ENCODE measurements around the gene NKPD1.

DNA sequence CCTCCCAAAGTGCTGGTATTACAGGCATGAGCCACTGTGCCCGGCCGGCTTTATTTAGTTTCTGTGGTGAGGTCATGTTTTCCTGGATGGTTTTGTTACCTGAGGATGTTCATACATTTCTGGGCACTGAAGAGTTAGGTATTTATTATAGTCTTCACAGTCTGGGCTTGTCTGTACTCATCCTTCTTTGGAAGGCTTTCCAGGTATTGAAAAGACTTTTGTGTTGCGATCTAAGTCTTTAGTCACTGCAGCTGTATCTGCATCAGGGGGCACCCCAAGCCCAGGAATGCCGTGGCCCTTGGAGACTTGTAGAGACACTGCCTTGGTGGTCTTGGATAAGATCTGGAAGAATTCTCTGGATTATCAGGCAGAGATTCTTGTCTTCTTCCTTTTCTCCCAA, 30.6 kb upstream of the NKPD1 start:
- TF ChIP-seq, protein P1, sequence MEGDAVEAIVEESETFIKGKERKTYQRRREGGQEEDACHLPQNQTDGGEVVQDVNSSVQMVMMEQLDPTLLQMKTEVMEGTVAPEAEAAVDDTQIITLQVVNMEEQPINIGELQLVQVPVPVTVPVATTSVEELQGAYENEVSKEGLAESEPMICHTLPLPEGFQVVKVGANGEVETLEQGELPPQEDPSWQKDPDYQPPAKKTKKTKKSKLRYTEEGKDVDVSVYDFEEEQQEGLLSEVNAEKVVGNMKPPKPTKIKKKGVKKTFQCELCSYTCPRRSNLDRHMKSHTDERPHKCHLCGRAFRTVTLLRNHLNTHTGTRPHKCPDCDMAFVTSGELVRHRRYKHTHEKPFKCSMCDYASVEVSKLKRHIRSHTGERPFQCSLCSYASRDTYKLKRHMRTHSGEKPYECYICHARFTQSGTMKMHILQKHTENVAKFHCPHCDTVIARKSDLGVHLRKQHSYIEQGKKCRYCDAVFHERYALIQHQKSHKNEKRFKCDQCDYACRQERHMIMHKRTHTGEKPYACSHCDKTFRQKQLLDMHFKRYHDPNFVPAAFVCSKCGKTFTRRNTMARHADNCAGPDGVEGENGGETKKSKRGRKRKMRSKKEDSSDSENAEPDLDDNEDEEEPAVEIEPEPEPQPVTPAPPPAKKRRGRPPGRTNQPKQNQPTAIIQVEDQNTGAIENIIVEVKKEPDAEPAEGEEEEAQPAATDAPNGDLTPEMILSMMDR (IDR thresholded peaks at IDR 0.05 in 2 of 3, conservative IDR thresholded peaks at IDR 0.05 in 1 of 3; ENCODE audit: insufficient read depth in 2 of 3, low read depth in 1 of 3, low read length in 3 of 3), result no peak
- TF ChIP-seq POLR2AphosphoS5 (IDR thresholded peaks at IDR 0.05; ENCODE audit: control insufficient read depth, insufficient read depth, low read depth, low read length) (no peak), ZNF561 (CRISPR knock-in tag; conservative IDR thresholded peaks at IDR 0.05) (no peak), ZNF224 (CRISPR knock-in tag; IDR thresholded peaks at IDR 0.05) (no peak), ZBTB7A (IDR thresholded peaks at IDR 0.05; ENCODE audit: borderline replicate concordance, control insufficient read depth, low read depth, low read length) (no peak), NFXL1 (CRISPR knock-in tag; IDR thresholded peaks at IDR 0.05) (no peak), SMAD3 (CRISPR knock-in tag; conservative IDR thresholded peaks at IDR 0.05) (no peak), KAT7 (CRISPR knock-in tag; IDR thresholded peaks at IDR 0.05; ENCODE audit: borderline replicate concordance) (no peak), MXD1 (CRISPR knock-in tag; IDR thresholded peaks at IDR 0.05; ENCODE audit: borderline replicate concordance, poor library complexity, severe bottlenecking) (no peak), ZNF274 (IDR thresholded peaks at IDR 0.05; ENCODE audit: borderline replicate concordance, low read depth, low read length) (no peak), MTA3 (IDR thresholded peaks at IDR 0.05; ENCODE audit: borderline replicate concordance) (no peak), ZFX (CRISPR knock-in tag; IDR thresholded peaks at IDR 0.05) (no peak)
- TF ChIP-seq, protein P2, sequence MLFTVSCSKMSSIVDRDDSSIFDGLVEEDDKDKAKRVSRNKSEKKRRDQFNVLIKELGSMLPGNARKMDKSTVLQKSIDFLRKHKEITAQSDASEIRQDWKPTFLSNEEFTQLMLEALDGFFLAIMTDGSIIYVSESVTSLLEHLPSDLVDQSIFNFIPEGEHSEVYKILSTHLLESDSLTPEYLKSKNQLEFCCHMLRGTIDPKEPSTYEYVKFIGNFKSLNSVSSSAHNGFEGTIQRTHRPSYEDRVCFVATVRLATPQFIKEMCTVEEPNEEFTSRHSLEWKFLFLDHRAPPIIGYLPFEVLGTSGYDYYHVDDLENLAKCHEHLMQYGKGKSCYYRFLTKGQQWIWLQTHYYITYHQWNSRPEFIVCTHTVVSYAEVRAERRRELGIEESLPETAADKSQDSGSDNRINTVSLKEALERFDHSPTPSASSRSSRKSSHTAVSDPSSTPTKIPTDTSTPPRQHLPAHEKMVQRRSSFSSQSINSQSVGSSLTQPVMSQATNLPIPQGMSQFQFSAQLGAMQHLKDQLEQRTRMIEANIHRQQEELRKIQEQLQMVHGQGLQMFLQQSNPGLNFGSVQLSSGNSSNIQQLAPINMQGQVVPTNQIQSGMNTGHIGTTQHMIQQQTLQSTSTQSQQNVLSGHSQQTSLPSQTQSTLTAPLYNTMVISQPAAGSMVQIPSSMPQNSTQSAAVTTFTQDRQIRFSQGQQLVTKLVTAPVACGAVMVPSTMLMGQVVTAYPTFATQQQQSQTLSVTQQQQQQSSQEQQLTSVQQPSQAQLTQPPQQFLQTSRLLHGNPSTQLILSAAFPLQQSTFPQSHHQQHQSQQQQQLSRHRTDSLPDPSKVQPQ (CRISPR knock-in tag; IDR thresholded peaks at IDR 0.05; ENCODE audit: borderline replicate concordance), result no peak

Data from K562 (cell line).